Mesenchymal stem cell (in vitro differentiated cells and primary cell): ENCODE data around the gene RNF10.
A peak's percentile ranks its signal among the peaks of the same experiment; 100 is the strongest.

Experiments used
- DNase-seq: peaks from one replicate; pipeline ENCODE4 v3.0.0-alpha.2; 2013
- H2AFZ ChIP-seq: one replicate; pipeline ENCODE4 v1.6.1; 2013; ENCODE audit warnings: low read depth, mild to moderate bottlenecking, control low read depth, inconsistent platforms, low read length, moderate library complexity
- H2AK5ac ChIP-seq: 2 replicates; pipeline ENCODE4 v1.6.1; 2013; ENCODE audit warnings: low read length, moderate library complexity, mild to moderate bottlenecking, inconsistent platforms; ENCODE audit not compliant: severe bottlenecking
- H2BK120ac ChIP-seq: one replicate; pipeline ENCODE4 v1.6.1; 2013; ENCODE audit warnings: low read depth, mild to moderate bottlenecking, inconsistent platforms, low read length, moderate library complexity
- H2BK12ac ChIP-seq, 2 experiments: one replicate each; pipeline ENCODE4 v1.6.1; 2013; ENCODE audit warnings: inconsistent platforms in 2 of 2, low read length in 2 of 2, mild to moderate bottlenecking in 2 of 2, moderate library complexity in 2 of 2, control low read depth in 1 of 2
- H2BK15ac ChIP-seq: one replicate; pipeline ENCODE4 v1.6.1; 2013; ENCODE audit warnings: mild to moderate bottlenecking, low read depth, inconsistent platforms; ENCODE audit not compliant: poor library complexity, severe bottlenecking
- H2BK5ac ChIP-seq: 2 replicates; pipeline ENCODE4 v1.6.1; 2013; ENCODE audit warnings: low read depth, mild to moderate bottlenecking, low read length, control low read depth, inconsistent platforms; ENCODE audit not compliant: poor library complexity, severe bottlenecking
- H3K14ac ChIP-seq, 2 experiments: one replicate each; pipeline ENCODE4 v1.6.1; 2013; ENCODE audit warnings: inconsistent platforms in 2 of 2, low read length in 2 of 2, control low read depth in 1 of 2, mild to moderate bottlenecking in 1 of 2, moderate library complexity in 1 of 2
- H3K18ac ChIP-seq, 2 experiments: one replicate each; pipeline ENCODE4 v1.6.1; 2013; ENCODE audit warnings: inconsistent platforms in 2 of 2, low read length in 2 of 2, control low read depth in 1 of 2, low read depth in 1 of 2, mild to moderate bottlenecking in 1 of 2
- H3K23ac ChIP-seq, 2 experiments: one replicate each; pipeline ENCODE4 v1.6.1; 2013; ENCODE audit warnings: inconsistent platforms in 2 of 2, low read length in 2 of 2, mild to moderate bottlenecking in 2 of 2, moderate library complexity in 2 of 2, control low read depth in 1 of 2
- H3K27ac ChIP-seq: 2 replicates; pipeline ENCODE4 v1.5.1; 2013; ENCODE audit warnings: mild to moderate bottlenecking, moderate library complexity, low read length, control low read depth, inconsistent platforms; ENCODE audit not compliant: poor library complexity, severe bottlenecking
- H3K27me3 ChIP-seq, 2 experiments: 2 replicates each; pipeline versions ENCODE4 v1.6.1 to v1.7.0; 2013; ENCODE audit warnings: low read length in 2 of 2, mild to moderate bottlenecking in 2 of 2, moderate library complexity in 2 of 2, control low read depth in 1 of 2, inconsistent platforms in 1 of 2; ENCODE audit not compliant: control insufficient read depth in 1 of 2, insufficient read depth in 1 of 2
- H3K36me3 ChIP-seq, 2 experiments: 2 replicates each; pipeline versions ENCODE4 v1.6.1 to v1.7.0; 2013; ENCODE audit warnings: low read length in 2 of 2, control low read depth in 1 of 2, inconsistent platforms in 1 of 2, low read depth in 1 of 2, mild to moderate bottlenecking in 1 of 2; ENCODE audit not compliant: insufficient read depth in 2 of 2, control insufficient read depth in 1 of 2
- H3K4ac ChIP-seq, 2 experiments: one replicate each; pipeline ENCODE4 v1.6.1; 2013; ENCODE audit warnings: inconsistent platforms in 2 of 2, low read length in 2 of 2, mild to moderate bottlenecking in 2 of 2, moderate library complexity in 2 of 2, control low read depth in 1 of 2, low read depth in 1 of 2
- H3K4me1 ChIP-seq: 2 replicates; pipeline ENCODE4 v1.6.1; 2013; ENCODE audit warnings: low read depth, low read length, control low read depth; ENCODE audit not compliant: control insufficient read depth, insufficient read depth
- H3K4me2 ChIP-seq: 2 replicates; pipeline ENCODE4 v1.6.1; 2013; ENCODE audit warnings: low read length, mild to moderate bottlenecking, inconsistent platforms; ENCODE audit not compliant: poor library complexity, severe bottlenecking
- H3K4me3 ChIP-seq, 2 experiments: 2 replicates each; pipeline versions ENCODE4 v1.5.1 to v1.7.0; 2013; ENCODE audit warnings: low read length in 2 of 2, mild to moderate bottlenecking in 2 of 2, control low read depth in 1 of 2, low read depth in 1 of 2; ENCODE audit not compliant: insufficient read depth in 1 of 2
- H3K79me1 ChIP-seq: replicated peaks from 2 replicates; pipeline ENCODE4 v1.6.1; 2013; ENCODE audit warnings: mild to moderate bottlenecking, control low read depth, low read length, inconsistent platforms; ENCODE audit not compliant: poor library complexity, severe bottlenecking
- H3K9ac ChIP-seq: 2 replicates; pipeline ENCODE4 v1.7.0; 2013; ENCODE audit warnings: mild to moderate bottlenecking, low read length, moderate library complexity
- H3K9me3 ChIP-seq: 2 replicates; pipeline ENCODE4 v1.7.0; 2013; ENCODE audit warnings: mild to moderate bottlenecking, low read length; ENCODE audit not compliant: control insufficient read depth
- H4K8ac ChIP-seq: one replicate; pipeline ENCODE4 v1.6.1; 2013; ENCODE audit warnings: inconsistent platforms, mild to moderate bottlenecking, low read length, moderate library complexity
- H4K91ac ChIP-seq: one replicate; pipeline ENCODE4 v1.6.1; 2013; ENCODE audit warnings: mild to moderate bottlenecking, low read length, inconsistent platforms
- WGBS: methylation state at CpG from one replicate; pipeline ENCODE4 v1.1.7; 2013; ENCODE audit warnings: mixed read lengths; 5-methylcytosine and 5-hydroxymethylcytosine counted together

Gene RNF10

DNA sequence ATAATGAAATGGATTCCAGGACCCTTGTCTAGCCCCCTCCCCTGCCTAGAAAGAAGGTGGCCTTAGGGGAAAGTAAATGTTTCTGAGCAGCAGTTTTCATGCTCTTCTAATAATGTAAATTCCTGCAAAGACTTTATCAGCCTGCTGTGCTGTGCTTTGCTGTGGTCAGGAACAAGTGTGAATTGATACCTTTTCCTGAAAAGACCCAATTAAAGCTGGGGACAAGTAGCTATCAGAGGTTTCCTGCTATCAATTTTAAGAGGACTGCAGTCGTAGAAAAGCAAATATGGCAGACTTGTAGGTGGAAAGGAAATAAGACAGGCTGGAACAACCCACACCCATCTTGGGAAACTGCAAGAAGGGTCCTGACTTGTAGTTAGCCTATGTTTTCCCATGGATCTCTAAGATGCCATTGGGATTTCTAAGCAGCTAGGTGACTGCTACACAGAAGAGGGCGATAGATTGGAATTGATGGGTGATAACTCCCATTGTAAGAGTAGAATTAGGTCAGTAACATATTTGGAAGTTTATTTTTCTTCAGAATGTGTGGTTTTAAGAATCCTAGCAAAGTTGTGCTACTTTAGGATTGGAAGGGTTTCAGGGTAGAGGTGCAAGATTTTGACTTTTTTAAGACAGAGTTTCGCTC, 35.2 kb upstream of the RNF10 start:
- no peaks in the 10 kb centered on the region for H3K9me3 ChIP-seq
- 97% methylated on average over 3 of the region's 3 CpGs for WGBS
- no peak overlapping the region for H2AFZ ChIP-seq
- no peak overlapping the region for H3K4me3 ChIP-seq
- H4K8ac ChIP-seq: no peak overlapping the region
- peaks cover 5 to 46% of the 10 kb centered on the region in 2 experiments for H3K36me3 ChIP-seq
- H3K4ac ChIP-seq: no peak overlapping the region
- no peak overlapping the region for H3K18ac ChIP-seq
- no peaks in the 10 kb centered on the region for H3K27me3 ChIP-seq
- no peak overlapping the region for H2BK15ac ChIP-seq
- no peak overlapping the region for H4K91ac ChIP-seq
- H2BK120ac ChIP-seq: no peak overlapping the region
- peak overlapping the region; percentile 97 for H3K9ac ChIP-seq
- peaks cover 11% of the 10 kb centered on the region for H3K79me1 ChIP-seq
- H3K4me1 ChIP-seq: no peaks in the 10 kb centered on the region
- no peak overlapping the region for H2BK5ac ChIP-seq
- no peak overlapping the region for H3K14ac ChIP-seq
- H3K4me2 ChIP-seq: no peak overlapping the region
- no peak overlapping the region for H3K27ac ChIP-seq
- no peak overlapping the region for H3K23ac ChIP-seq
- no peak overlapping the region for H2BK12ac ChIP-seq
- no peak for DNase-seq
- no peak overlapping the region for H2AK5ac ChIP-seq

GRCh38 chr12:120500581-120500980, 33.6 kb upstream of the RNF10 start:
- Histone ChIP-seq H3K36me3 (peaks cover 8 to 53% of the 10 kb centered on the region in 2 experiments), H3K27me3 (no peaks in the 10 kb centered on the region), H2AFZ (no peak overlapping the region), H3K27ac (no peak overlapping the region), H3K9me3 (no peaks in the 10 kb centered on the region), H2BK15ac (no peak overlapping the region), H3K79me1 (peaks cover 4% of the 10 kb centered on the region), H3K9ac (peak overlapping the region; percentile 17), H2BK12ac (no peak overlapping the region), H3K4ac (no peak overlapping the region), H3K18ac (no peak overlapping the region), H3K4me2 (no peak overlapping the region), H2BK120ac (no peak overlapping the region), H3K23ac (no peak overlapping the region), H2AK5ac (no peak overlapping the region), H3K4me1 (no peaks in the 10 kb centered on the region), H3K14ac (no peak overlapping the region), H4K8ac (no peak overlapping the region), H3K4me3 (no peak overlapping the region), H2BK5ac (no peak overlapping the region), H4K91ac (no peak overlapping the region)
- no CpG with 5 or more reads among the region's 1 CpG for WGBS
- DNase-seq: peak; percentile 6

DNA sequence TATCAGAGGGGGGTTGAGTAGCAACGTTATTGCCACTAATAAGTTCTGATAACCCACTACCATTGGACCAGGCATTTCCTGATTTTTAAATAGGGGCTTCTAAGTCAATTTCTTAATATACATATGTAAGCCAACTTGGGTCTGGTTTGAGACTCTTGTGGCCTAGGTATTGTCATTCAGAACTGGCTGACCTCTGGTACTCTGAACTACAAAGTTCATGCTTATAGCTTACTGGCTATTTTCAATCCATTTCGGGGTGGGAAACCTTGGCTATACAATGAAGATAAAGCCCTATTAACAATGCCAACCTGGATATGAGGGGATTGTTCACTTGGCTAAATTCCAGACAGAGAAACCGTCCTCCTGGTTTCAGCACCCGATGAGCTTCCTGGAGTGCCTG, 29.6 kb upstream of the RNF10 start:
- Histone ChIP-seq H2AFZ (no peak overlapping the region), H3K9ac (no peak overlapping the region), H3K36me3 (peaks cover 16 to 44% of the 10 kb centered on the region in 2 experiments), H3K18ac (no peak overlapping the region), H3K14ac (no peak overlapping the region), H4K91ac (no peak overlapping the region), H2BK12ac (no peak overlapping the region), H3K27ac (no peak overlapping the region), H3K79me1 (peaks cover 2% of the 10 kb centered on the region), H3K4me2 (no peak overlapping the region), H4K8ac (no peak overlapping the region), H3K4ac (no peak overlapping the region), H2BK120ac (no peak overlapping the region), H2BK15ac (no peak overlapping the region), H2AK5ac (no peak overlapping the region), H3K9me3 (no peaks in the 10 kb centered on the region), H3K4me1 (no peaks in the 10 kb centered on the region), H3K4me3 (no peak overlapping the region), H3K27me3 (no peaks in the 10 kb centered on the region), H3K23ac (no peak overlapping the region), H2BK5ac (no peak overlapping the region)
- WGBS: 92% methylated on average over 3 of the region's 4 CpGs
- DNase-seq: no peak

- Histone ChIP-seq H2BK5ac (no peak overlapping the region), H3K4me1 (no peaks in the 10 kb centered on the region), H3K18ac (no peak overlapping the region), H3K9ac (no peak overlapping the region), H2BK120ac (no peak overlapping the region), H3K4me2 (no peak overlapping the region), H3K27ac (no peak overlapping the region), H3K9me3 (no peaks in the 10 kb centered on the region), H2BK12ac (no peak overlapping the region), H2BK15ac (no peak overlapping the region), H2AFZ (no peak overlapping the region), H3K23ac (no peak overlapping the region), H2AK5ac (no peak overlapping the region), H3K36me3 (peaks cover 10 to 34% of the 10 kb centered on the region in 2 experiments), H4K91ac (no peak overlapping the region), H3K79me1 (no peaks in the 10 kb centered on the region), H3K27me3 (no peaks in the 10 kb centered on the region), H3K4me3 (no peak overlapping the region), H4K8ac (no peak overlapping the region), H3K4ac (no peak overlapping the region), H3K14ac (no peak overlapping the region)
- WGBS: 97% methylated on average over 8 of the region's 8 CpGs
- no peak for DNase-seq
Measured at GRCh38 chr12:120508537-120508936, 25.6 kb upstream of the RNF10 start.
